ENCODE data around the gene KIF18B.
"Not testable (repeated sequence)": the region's sequence is repeated elsewhere in the genome, so short reads cannot be mapped to it uniquely, and the experiment has no call there.

The KIF18B gene

DNA sequence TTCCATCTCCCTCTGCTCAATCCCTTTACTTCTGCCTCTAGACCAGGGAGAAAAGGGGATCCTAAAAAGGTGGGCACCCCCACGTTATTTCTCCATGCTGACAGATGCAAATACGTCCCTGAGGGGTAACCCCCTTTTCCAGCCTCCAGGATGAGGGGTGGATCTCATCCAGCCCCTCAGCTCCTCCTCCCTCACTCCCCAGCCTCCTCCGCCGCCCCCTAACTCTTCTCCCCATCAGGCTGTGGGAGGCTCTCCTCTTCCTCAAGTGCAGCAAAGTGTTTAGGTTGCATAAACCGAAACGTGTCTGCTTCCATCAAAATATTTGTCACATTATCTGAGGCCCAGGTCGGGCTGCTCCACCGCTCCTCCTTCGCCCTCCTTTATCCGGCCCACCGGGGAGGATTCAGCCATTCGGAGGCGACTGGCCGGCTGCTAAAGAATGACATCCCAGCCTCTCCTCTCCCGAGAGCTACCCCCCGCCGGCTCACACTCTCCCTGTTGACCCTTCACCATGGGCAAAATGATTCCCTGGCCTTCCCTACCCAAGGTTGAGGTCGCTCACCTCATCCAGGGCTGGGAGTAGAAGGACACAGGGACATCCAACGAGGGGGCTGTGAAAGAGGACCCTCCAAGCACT lies 21.7 kb upstream of the KIF18B start:
- peak; percentile 76 for DNase-seq (ENCODE audit: low spot score)

DNA sequence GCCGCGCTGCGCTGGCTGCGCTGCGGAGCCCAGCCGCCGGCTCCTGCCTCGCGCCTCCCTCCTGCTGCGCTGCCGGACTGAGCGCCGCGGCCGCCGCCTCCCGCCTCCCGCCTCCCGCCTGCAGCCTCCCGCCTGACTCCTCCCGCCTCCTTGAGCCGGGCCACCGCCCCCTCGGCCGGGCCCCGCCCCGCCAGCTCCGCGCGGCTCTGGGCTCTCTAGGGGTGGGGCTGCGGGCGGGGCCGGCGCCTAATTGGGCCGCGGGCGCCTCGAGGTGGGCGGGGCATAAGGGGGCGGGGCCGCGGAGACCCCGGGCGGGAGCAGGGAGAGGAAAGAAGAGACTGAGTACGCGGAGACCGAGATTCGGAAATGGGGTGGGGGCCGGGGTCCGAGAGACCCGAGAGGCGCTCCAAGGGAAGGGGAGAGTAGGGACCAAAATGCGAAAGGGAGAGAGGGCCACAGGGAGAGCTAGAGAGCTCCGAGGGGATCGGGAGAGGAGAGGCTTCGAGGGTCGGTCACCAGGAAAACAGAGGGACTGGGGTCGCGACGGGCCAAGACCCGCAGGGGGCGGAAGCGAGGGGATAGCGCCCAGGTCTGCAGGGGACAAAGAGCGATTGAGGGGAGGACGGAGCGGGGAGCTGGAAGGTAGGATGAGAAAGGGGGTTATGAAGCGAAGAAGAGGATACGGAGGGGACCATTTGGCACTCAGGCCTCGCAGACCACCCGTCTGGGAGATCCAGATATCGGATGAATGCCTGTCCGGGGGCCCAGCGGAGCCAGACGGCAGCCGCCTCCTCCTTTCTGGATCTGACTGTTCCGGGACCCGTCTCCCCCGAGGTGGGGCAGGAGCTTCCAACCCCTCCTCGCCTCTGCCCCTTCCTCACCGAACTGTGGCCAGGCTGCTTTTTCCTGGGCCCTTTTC lies 20.9 kb upstream of the KIF18B start, which contains the start of gene C1QL1:
Gene C1QL1, minus strand, starts transcription at position 79 of the 919 bp plus-strand sequence. CDS start 255 bp downstream, outside the sequence.
- DNase-seq (ENCODE audit: low spot score): peak; percentile 99

DNA sequence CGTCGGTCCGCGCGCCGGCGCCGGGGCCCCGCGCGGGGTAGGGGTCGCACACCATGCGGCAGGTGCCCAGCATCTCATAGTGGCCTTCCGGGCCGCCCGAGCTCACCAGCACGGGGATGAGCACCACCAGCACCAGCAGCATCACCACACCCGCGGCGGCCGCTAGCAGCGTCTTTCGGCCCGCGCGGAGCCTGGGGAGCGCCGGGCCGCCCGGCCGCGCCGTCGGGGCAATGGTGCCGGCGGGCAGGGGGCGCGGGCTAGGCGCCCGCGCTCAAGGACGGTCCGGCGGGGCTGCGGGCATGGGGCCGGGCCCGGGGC lies 20.3 kb upstream of the KIF18B start:
- DNase-seq (ENCODE audit: low spot score): no peak

DNA sequence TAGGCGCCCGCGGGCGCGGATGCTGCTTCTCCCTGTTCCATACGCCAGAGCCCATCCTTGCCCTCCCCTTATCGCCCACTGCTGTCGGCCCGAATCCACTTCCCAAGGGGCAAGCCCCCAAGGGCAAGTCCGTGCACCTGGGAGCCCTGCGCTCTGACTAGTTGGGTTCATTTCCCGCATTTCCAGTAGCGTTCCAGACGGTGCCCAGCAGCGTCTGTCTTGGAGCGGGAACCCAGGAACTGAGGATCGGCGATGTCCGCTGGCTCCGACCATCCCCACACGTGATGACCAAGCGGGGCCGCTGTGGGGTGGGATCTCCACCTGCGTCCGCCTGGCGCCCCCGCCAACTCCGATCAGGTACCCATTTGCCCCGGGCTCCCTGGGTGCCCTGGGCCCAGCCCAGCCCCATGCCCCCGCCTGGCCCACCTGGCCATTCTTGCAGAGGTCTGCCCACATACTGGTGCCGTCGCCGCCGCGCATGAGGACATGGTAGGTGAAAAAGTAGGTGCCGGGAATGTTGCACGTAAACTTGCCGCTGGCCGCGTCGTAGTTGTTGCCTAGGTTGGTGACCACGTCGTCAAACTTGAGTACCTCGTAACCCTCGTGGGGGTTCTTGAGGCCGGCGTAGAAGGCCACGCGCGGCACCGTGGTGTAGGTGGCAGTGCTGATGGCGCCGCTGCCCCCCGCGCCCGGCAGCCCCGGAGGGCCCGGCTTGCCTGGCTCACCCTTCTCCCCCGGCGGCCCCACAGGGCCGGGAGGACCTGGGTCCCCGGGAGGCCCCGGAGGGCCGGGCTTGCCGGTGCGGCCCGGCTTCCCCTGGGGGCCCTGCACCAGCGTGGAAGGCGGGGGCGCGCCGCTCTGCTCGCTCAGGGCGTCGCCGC lies 19.7 kb upstream of the KIF18B start:
- no peak for DNase-seq (ENCODE audit: low spot score)

DNA sequence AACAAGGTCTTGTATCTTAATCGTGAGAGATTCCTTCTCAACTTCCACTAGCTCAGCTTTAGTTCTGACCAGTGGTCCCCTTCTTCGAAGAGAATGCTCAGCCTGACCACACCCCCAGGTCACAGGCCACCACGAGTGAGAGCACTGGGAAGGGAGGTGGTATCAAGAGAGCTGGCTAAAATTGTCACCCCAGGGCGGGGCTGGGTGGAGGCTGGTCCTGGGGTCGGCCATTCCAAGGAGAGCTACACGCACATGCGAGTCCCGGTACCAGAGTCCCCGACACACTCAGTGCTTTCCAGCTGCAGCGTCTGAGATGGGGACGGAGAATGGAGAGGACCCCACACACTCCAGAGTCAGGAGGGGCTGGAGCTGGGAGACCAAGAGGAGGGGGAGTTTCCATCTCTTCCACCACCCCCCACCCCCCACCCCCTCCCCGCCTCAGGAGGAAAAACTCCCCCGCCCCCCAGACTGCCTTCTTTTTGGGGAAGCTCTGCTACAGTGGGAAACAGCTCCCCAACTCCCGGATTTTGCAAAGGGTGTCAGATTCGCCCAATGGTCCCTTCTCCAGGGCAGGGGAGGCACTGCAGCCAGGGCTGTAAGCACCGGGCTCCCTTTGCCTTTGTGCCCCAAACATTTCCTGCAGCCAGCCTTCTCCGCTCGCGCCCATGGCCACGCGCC lies 18.9 kb upstream of the KIF18B start:
- DNase-seq (ENCODE audit: low spot score): no peak

DNA sequence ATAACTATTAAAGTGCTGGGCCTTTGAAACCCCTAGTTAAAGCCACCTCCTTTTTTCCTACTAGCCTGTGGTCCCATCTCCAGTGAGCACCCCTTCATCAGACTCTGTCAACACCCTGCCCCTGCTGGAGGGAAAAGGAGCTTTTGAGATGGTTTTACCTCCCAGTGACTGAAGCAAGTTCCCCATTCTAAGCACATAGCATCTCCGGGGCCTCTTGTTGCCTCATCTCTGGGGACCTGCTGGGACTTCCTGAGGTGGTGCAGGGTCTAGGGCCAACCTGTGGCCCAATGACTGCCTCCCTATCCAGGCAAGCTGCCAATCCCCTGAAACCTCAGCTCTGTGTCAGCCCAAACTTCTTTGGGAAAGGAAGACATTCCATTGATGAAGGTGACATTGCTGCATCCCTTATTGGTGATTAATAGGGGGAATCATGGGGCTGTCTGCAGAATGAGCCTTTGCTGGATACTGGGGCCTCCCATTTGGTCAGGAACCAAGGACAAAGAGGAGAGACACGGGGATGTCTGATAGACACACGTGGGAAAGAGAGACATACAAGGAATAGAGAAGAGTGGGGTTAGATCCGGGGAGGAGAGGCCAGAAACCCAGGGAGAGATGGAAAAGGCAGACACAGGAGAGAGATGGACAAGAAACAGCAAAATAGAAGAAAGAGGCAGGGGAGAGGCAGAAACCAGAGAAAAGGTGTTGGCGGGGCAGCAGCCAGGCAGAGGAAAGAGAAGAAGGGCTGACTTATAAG lies 18.1 kb upstream of the KIF18B start:
- DNase-seq (ENCODE audit: low spot score): no peak

DNA sequence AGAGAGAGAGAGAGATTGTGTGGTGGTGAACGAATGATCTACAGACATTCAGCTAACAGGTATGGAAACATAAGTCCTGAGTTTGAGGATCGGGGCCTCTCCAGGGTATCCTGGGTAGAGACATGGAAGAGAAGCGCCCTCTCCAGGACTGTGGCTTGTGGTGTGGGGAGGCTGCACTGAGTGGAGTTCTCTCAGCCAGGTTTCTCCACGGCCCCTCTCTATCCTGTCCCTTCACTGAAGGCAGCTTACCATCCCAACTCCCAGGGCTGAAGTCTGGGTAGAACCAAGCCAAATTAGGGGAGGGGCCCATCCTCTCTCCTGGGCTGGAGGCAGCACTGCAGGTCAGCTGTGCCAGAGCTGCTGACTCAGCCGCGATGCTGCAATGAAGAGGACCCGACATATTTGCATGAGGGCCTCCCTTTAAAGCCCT lies 14.4 kb upstream of the KIF18B start:
- no peak for DNase-seq (ENCODE audit: low spot score)

DNA sequence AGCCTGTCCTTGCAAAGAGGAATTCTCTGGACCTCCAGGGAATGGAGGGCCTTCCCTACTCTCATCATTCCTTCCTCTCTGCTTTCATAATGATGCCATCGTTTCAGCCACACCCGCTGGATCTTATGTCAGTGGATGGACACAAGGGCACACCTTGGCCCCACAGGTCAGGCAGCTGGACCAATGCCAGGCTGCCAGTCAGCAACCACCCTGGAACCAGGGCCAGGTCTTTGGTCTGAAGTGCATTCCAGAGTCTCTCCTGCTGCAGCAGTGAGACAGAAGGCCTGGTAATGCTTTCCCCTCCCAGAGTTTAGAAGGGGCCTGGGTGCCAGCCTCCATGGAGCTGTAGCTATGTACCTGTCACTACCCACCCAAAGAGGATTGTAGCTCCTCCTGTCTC lies 13.1 kb upstream of the KIF18B start:
- no peak for DNase-seq (ENCODE audit: low spot score)

DNA sequence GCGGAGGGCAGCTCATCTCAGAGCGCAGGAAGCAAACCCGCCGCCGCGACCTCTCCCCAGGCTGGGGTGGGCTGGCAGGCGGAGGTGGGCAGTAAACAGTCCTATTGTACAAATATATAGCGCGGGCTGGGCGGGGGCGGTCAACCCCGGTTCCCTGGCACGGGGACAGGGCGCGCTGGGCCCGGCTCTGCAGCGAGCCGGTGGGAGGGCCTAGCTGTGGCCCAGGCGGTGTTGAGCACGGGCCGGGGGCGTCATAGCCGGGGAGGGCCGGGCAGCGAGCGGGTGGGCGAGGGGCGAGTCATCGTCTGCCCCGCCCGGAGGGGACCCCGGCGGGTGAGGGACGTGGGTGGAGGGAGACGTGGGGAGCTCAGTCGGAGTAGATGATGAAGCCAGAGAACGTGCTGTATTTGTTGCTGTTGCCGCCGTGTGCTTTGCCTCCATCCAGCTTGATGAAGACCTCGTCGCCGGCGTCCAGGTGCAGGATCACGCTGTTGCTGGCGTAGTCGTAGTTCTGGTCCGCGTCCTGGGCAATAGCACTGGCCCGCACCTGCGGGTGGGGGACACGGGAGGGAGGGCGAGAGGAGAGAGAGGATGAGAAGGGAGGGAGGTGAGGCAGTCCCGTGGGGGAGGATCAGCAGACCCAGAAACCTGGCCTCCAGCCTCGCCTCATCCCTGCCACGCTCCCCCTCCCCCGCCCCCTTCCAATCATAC lies 12.4 kb upstream of the KIF18B start:
- DNase-seq (ENCODE audit: low spot score): no peak

DNA sequence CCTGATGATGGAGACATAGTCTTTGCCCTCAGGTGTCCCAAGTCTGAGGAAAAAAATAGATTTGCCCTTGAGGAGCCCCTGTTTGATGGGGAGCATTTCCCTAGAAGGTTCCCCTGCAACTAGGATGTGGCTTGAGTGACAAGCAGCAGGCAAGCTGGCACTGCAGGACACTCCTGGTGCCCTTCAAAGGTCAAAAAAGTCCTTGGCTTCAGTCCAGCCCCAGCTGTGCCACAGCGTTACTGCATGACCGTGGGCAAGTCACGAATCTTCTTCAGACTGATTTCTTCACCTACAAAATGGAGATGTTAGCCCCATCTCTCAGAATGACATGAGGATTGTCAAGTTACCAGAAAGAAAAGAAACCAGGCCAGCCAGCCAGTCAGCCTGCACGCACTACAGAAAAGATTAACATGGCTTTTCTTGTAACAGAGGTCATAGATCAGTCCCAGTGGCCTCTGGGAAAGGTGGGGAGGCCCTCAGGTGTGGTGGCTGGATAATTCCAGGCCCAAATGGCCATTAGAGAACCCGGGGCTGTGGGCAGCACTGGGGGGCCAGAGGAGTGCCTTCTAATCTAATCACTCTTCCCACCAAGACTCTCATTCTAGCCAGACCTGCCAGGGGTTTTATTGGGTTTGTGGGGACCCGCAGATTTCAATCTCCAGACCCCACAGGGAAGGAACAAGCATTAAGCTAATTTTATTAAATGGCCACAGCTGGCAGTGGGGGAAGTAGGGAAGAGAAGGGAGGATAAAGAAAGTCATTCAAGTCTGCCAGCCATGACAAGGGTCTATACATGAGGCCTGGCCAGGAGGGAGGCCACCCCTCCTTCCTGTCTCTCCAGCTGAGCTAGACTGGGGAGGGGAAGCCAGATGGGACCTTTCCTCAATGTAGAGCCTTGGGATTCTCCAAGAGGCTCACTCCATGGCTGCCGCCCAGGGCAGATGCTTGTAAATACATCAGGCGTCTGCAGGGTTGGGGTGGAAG lies 9.7 kb upstream of the KIF18B start:
- peak; percentile 46 for DNase-seq (ENCODE audit: low spot score)

DNA sequence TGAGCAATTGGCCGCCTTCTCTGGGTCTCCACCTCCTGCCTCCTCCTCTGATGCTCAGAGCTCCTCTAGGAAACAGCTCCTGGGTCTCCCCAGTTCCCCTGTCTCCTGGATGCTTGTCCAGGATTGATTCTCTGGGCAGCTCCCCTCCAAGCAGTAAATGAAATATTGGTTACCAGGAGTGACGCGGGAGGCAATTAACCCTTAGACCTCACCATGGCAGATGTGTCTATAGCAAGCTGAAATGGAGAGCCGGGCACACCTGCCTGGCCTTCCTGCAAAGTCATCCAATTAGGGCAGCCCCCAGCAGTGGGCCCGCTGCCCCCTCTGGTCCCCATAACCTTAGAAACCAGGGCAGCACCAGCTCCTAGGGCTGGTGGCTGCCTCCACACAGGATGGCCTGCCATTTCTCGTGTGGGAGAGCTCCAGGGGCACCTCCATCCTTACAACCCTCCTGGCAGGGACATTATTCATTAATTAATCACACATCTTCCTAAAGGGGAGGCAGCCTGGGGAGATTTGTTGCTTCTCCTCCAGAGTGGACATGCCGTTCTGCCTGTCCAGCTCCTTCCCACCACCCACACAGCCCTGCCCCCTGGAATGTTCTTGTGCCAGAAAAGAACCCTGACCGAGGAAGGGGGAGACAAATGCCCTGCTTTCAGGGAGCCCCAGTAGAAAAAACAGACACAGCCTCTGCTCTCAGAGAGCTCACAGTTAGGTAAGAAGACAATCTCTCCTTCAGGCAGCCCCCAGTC lies 8.3 kb upstream of the KIF18B start:
- DNase-seq (ENCODE audit: low spot score): no peak

DNA sequence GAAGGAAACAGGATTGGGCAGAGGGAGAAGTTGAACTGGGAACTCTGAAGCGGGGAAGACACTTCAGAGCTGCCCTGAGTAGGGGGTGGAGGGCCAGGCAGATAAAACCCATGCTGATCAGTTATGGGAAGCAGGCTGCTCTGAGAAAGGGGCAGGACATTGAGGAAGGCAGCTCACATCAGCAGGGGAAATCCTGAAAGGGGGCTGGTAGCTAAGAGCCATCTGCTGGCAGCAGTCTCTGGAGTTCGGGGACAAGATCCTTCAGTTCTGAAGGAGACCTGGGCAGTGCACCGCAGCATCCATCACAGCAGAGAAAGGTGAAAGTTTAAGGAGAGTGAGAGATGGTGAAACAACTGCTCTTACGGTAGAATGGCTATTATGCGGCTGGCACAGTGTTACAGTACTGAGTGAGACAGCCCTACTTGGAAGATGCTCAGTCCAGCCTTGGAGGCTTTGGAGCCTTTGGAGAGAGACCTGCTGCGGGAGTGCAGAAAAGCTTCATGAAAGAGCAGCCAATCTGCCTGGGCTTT lies 5.4 kb upstream of the KIF18B start:
- DNase-seq (ENCODE audit: low spot score): peak; percentile 52

DNA sequence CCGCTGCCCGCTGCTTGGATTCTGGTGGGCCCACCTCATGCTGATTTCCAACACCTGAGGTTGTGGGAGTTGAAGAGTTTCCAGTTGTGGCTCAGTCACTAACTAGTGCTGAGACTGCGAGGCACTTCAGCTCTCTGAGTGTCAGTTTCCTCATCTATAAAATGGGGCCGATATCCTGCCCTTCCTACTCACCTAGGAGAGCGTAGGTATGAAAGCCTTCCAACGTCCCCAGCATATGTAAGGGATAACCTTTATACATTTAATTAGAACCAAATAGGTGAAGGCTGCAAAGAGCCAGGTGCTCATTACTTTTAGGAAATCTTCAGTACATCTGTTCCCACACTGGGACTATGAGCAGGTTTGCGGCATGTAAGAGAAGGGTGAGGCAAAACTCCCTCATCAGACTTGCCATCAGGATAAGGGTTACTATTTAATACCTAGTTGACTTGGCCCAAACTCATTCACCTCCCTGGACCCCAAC lies 782 bp upstream of the KIF18B start:
- no peak for DNase-seq (ENCODE audit: low spot score)

DNA sequence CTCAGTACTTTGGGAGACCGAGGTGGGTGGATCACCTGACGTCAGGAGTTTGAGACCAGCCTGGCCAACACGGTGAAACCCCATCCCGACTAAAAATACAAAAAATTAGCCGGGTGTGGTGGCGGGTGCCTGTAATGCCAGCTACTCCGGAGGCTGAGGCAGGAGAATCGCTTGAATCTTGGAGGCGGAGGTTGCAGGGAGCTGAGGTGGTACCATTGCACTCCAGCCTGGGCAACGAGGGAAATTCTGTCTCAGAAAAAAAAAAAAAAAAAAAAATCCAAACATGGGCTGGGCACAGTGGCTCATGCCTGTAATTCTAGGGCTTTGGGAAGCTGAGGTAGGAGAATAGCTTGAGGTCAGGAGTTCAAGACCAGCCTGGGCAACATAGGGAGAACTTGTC lies 1.9 kb downstream of the KIF18B start:
- not testable (repeated sequence) for DNase-seq (ENCODE audit: low spot score)

DNA sequence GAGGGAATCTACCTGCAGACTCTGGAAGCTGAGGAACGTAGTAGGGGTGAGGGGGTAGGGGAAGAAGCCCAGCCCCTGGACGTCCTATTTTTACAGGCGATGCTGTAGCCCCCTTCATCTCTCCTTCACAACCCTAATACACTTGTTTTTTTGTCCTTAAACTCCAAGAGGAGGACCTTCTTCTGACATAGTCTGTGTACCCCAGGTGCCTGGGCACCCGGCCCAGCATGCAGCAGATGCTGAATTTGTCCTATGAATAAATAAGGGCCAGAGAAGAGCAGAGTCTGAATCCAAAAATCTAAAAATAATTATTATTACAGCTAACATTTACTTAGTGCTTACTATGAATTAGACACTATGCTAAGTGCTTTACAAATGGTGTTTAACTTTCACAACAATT lies 5.1 kb downstream of the KIF18B start:
- no peak for DNase-seq (ENCODE audit: low spot score)

DNA sequence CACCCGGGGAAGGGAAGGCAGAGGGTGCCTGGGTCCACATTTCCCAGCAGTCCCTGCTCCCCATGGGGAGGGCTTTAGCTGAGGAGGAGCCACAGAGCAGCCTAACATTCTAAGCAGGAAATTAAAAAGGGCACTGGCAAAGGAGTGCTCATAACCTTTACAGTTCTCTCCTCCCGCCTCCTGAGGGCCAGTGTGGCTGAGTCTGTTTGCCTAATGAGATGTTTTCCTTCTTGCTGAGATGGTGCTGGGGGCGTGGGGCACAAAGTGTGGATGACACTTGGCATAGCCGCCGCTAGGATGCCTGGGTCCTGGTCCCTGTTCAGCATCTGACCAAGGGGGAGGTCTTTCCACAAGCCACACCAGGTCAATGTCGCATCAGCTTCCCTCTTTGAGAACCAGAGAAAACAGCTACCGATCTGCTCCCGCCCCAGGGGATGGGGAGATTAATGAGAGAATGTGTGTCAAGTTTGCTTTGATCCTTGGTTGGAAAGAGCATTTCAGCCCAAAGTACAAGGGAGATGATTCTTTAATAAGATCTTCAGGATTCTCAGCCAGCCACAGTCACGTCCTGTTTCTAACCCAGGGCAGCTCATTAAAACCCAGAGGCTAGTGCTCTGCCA lies 5.8 kb downstream of the KIF18B start:
- DNase-seq (ENCODE audit: low spot score): no peak

DNA sequence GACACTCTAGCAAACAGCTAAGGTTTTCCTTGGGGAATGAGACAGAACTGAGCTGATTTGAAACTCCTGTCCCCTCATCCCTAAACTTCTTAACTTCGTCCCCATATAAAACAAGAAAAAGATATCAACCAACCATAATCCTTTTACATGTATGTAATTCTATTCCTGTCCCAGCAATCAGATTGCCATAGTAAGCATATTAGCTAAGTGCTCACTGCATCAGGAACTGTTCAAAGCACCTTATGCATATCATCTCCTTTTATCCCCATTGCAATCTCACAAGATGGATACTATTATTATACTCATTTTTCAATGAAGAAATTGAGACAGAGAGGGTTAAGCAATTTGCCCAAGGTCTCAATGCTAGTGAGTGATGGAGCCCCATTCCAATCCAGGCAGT lies 6.8 kb downstream of the KIF18B start:
- no peak for DNase-seq (ENCODE audit: low spot score)

DNA sequence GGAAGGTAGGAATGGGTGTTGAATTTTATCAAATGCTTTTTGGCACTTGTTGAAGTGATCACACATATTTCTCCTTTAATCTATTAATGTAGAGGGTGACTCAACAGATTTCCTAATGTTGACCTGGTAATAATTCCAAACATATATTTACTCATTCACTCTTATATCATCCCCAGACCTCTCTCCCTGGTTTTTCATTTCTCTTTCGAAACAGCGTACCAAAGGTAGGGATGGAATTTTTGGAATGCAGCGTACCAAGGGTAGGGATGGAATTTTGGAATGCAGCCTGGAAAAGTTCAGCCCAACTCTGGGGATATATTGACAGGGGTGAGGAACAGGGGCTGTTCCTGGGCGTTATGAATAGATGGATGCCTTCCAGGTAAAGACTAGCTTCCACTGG lies 7.3 kb downstream of the KIF18B start:
- DNase-seq (ENCODE audit: low spot score): no peak
